ENCODE measurements around the gene NID1. TPM values are rescaled to one million over a fixed set of nuclear protein-coding genes. Genes with fewer than 3 reads are reported as not detected.

NID1 gene
- total RNA-seq, 1 experiment from 2014 or later, result 48.5 TPM

DNA sequence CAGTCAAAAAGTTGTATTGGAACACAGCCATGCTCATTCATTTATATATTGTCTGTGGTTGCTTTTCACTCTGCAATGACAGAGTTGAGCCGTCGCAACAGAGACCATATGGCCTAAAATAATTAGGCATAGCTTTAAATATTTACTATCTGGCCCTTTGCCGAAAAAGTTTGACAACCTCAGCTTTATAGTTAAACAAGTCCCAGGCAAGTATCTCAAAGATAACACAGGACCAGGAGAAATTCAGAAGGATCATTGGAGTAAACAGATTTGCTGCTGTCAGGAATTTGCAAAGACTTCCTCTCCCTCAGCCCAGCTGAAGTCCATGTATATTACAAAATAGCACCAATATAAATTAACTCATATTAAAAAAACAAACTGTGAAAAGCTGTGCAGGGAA is 34.4 kb downstream of the NID1 start:
- TF ChIP-seq CTCF (IDR thresholded peaks at IDR 0.05; ENCODE audit: insufficient read depth in 1 of 2, low read depth in 1 of 2, low read length in 1 of 2, severe bottlenecking in 1 of 2, unreplicated experiment in 1 of 2), result no peak
- POLR2A ChIA-PET, result no interaction called here
- no peak for DNase-seq
- H3K27me3 Mint-ChIP-seq (ENCODE audit: insufficient read depth, unreplicated experiment), result no peaks in the 10 kb centered on the region
- no peak overlapping the region for H3K27ac Mint-ChIP-seq (ENCODE audit: unreplicated experiment)
- H3K9me3 Mint-ChIP-seq (ENCODE audit: unreplicated experiment), result no peaks in the 10 kb centered on the region
- no peak overlapping the region for H3K4me3 Mint-ChIP-seq (ENCODE audit: unreplicated experiment)
- peaks cover 9% of the 10 kb centered on the region for H3K36me3 Mint-ChIP-seq (ENCODE audit: insufficient read depth, unreplicated experiment)
- H3K4me3 ChIP-seq (ENCODE audit: low read depth, low read length), result no peak overlapping the region
- H3K4me1 ChIP-seq, result no peaks in the 10 kb centered on the region
- H3K9me3 ChIP-seq, result no peaks in the 10 kb centered on the region
- intact Hi-C loops (cut with micrococcal nuclease; ENCODE audit: unreplicated experiment), result no loop called here
- H3K36me3 ChIP-seq (ENCODE audit: control insufficient read depth, insufficient read depth, low read length), result peaks cover 1% of the 10 kb centered on the region; the same call in 1 of the 2 replicates
- BruUV-seq (replicated peaks), result no TSS peak
- no peaks in the 10 kb centered on the region for H3K27me3 ChIP-seq (replicated peaks; ENCODE audit: control insufficient read depth, insufficient read depth, low read length)
- no peaks in the 10 kb centered on the region for H3K4me1 Mint-ChIP-seq (ENCODE audit: low read depth, unreplicated experiment)
- CTCF ChIA-PET, result no interaction called here

DNA sequence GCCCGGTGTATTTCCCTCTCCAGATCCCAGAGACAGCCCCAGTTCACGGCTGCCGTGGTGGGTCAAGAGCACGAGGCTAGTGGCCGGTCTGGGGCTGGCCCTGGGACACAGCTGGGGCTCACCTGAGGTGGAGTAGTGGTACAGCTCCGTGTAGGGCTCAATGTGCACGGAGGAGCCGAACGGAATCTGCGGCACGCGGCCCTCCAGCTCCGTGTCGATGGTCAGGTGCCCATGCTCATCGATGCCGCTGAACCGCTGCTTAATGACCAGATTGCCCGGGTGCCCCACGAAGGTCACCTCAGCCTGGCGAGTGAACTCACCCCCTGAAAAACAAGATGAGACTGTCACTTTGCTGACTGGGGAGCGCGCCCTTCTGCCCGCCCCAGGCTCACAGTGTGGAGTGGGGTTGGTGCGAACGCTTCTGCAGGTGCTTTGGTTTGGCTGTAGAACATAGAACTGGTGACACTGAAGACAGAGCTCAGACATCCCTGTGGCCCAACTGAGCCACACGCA is 35.4 kb downstream of the NID1 start:
- no peaks in the 10 kb centered on the region for H3K9me3 ChIP-seq
- ChIA-PET POLR2A (no interaction called here), CTCF (no interaction called here)
- H3K4me1 ChIP-seq, result no peaks in the 10 kb centered on the region
- intact Hi-C loops (cut with micrococcal nuclease; ENCODE audit: unreplicated experiment), result no loop called here
- no peak overlapping the region for H3K27ac Mint-ChIP-seq (ENCODE audit: unreplicated experiment)
- peaks cover 1% of the 10 kb centered on the region; the same call in 1 of the 2 replicates for H3K36me3 ChIP-seq (ENCODE audit: control insufficient read depth, insufficient read depth, low read length)
- H3K4me3 Mint-ChIP-seq (ENCODE audit: unreplicated experiment), result no peak overlapping the region
- no peak overlapping the region for H3K4me3 ChIP-seq (ENCODE audit: low read depth, low read length)
- H3K9me3 Mint-ChIP-seq (ENCODE audit: unreplicated experiment), result no peaks in the 10 kb centered on the region
- DNase-seq, result no peak
- no peaks in the 10 kb centered on the region for H3K27me3 Mint-ChIP-seq (ENCODE audit: insufficient read depth, unreplicated experiment)
- H3K36me3 Mint-ChIP-seq (ENCODE audit: insufficient read depth, unreplicated experiment), result peaks cover 6% of the 10 kb centered on the region
- no peaks in the 10 kb centered on the region for H3K27me3 ChIP-seq (replicated peaks; ENCODE audit: control insufficient read depth, insufficient read depth, low read length)
- H3K4me1 Mint-ChIP-seq (ENCODE audit: low read depth, unreplicated experiment), result no peaks in the 10 kb centered on the region
- BruUV-seq (replicated peaks), result no TSS peak
- no peak for TF ChIP-seq CTCF (IDR thresholded peaks at IDR 0.05; ENCODE audit: insufficient read depth in 1 of 2, low read depth in 1 of 2, low read length in 1 of 2, severe bottlenecking in 1 of 2, unreplicated experiment in 1 of 2)

DNA sequence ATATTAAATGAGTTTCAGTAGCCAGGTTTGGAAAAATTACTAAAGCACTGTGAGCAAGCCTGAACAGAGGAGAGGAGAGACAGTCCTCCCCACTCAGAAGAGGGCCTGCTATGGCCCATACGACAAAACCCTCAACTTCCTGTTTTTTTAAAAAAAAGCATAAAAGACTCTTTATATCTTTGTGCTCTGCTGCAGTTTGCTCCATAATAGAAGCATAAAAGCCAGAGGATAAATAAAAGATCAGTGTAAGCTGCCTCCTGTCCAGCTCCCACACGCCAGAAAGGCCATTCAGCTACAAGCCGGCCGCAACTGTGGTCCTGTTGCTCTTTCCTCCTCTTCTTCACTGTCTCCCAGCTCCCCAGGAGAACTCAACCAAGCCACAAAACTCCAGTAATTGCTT is 37.8 kb downstream of the NID1 start:
- no peaks in the 10 kb centered on the region for H3K9me3 Mint-ChIP-seq (ENCODE audit: unreplicated experiment)
- H3K4me3 Mint-ChIP-seq (ENCODE audit: unreplicated experiment), result no peak overlapping the region
- H3K36me3 Mint-ChIP-seq (ENCODE audit: insufficient read depth, unreplicated experiment), result no peaks in the 10 kb centered on the region
- Histone ChIP-seq H3K27me3 (replicated peaks; ENCODE audit: control insufficient read depth, insufficient read depth, low read length) (no peaks in the 10 kb centered on the region), H3K9me3 (no peaks in the 10 kb centered on the region), H3K4me3 (ENCODE audit: low read depth, low read length) (no peak overlapping the region), H3K36me3 (ENCODE audit: control insufficient read depth, insufficient read depth, low read length) (peaks cover 1% of the 10 kb centered on the region; the same call in 1 of the 2 replicates), H3K4me1 (no peaks in the 10 kb centered on the region)
- POLR2A ChIA-PET, result no interaction called here
- intact Hi-C loops (cut with micrococcal nuclease; ENCODE audit: unreplicated experiment), result no loop called here
- no peak for TF ChIP-seq CTCF (IDR thresholded peaks at IDR 0.05; ENCODE audit: insufficient read depth in 1 of 2, low read depth in 1 of 2, low read length in 1 of 2, severe bottlenecking in 1 of 2, unreplicated experiment in 1 of 2)
- no TSS peak for BruUV-seq (replicated peaks)
- no peak for DNase-seq
- CTCF ChIA-PET, result no interaction called here
- no peaks in the 10 kb centered on the region for H3K27me3 Mint-ChIP-seq (ENCODE audit: insufficient read depth, unreplicated experiment)
- no peak overlapping the region for H3K27ac Mint-ChIP-seq (ENCODE audit: unreplicated experiment)
- no peaks in the 10 kb centered on the region for H3K4me1 Mint-ChIP-seq (ENCODE audit: low read depth, unreplicated experiment)

Data from Caco-2 (cell line).